CD4-positive, alpha-beta T cell treated with Interleukin-6 at 100 ng/mL for 8 hours (primary cell): ENCODE data around the gene SSC4D.

ENCODE experiments used
- DNase-seq: peaks from one replicate; pipeline ENCODE4 v3.0.0-alpha.2; 2020; ENCODE audit warnings: mixed read lengths, low spot score

The SSC4D gene

GRCh38 chr7:76354516-76354915, 55.0 kb downstream of the SSC4D start:
- DNase-seq = no peak

GRCh38 chr7:76353744-76354143, 55.8 kb downstream of the SSC4D start:
- DNase-seq = no peak

GRCh38 chr7:76352193-76352592, 57.3 kb downstream of the SSC4D start:
- DNase-seq = no peak

DNA sequence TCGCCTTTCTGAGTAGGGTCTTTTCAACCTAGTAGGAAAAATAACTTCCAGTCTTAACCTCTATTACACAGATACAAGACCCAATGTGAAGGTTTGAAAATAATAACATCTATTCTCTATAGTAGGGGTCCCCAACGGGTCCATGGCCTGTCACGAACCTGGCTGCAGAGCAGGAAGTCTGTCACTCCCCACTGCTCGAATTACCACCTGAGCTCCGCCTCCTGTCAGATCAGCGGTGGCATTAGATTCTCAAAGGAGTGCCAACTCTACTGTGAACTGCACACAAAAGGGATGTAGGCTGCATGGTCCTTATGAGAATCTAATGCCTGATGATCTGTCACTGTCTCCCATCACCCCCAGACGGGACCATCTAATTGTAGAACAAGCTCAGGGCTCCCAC, 58.1 kb downstream of the SSC4D start:
- no peak for DNase-seq

- DNase-seq = no peak
Measured at GRCh38 chr7:76349313-76349885, 60.1 kb downstream of the SSC4D start.

DNA sequence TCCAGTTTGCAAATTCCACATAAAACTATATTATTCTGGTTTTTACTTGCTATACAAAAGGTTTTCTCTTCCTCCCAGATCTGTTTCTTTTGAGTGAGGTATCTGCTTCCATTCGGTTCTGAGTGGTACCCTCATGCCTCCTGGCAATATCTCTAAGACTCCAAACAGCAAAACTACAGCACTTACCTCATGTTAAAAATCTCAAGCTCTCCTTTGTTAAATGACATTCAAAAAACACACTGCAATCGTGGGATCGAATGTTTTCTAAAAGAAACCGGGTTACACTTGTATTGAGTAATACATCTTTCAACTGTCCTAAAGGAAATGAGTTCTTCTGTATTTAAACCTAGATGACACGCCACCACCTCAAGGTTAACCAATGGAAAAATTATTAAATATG, 61.8 kb downstream of the SSC4D start:
- no peak for DNase-seq

DNA sequence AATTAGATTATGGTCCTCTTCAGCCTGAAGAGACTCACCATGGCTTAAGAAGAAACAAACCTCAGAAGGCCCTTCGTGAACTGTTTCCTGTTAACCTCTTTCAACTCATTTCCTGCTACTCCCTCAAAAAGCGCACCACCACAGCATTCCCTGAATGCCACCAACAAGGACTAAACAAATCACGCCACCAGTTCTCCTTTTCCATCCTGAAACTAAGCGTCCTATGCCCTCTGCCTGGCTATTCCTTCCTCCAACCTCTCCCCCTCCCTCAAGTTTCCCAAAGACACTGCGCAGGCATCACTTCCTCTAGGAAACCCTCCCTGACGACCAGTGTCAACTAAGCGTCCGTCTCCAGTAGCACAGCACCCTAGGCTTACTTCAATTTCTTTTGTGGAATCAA, 62.7 kb downstream of the SSC4D start:
- DNase-seq = no peak

GRCh38 chr7:76346097-76346496, 63.4 kb downstream of the SSC4D start:
- DNase-seq = no peak

- no peak for DNase-seq
Measured at GRCh38 chr7:76343931-76344321, 65.6 kb downstream of the SSC4D start.

- DNase-seq = no peak
Measured at GRCh38 chr7:76343294-76343930, 66.1 kb downstream of the SSC4D start.

DNA sequence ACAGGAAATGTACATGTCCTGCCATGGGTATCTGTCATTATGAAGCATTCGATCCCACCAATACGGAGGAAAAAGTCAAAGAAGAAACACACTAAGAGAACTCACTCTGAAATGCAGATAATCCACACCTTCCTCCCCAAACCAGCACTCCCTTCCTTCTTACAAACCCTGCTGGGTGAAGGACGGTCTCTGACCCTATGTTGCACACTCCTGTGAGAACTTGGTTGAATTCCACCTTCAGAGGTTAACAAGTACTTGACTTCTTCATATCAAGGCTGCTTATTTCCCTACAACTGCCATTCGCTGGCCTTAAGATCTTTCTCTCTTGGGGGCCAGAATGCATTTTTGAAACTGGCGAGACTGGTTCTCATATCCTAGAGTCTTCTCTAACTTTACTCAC, 67.3 kb downstream of the SSC4D start:
- DNase-seq = no peak

DNA sequence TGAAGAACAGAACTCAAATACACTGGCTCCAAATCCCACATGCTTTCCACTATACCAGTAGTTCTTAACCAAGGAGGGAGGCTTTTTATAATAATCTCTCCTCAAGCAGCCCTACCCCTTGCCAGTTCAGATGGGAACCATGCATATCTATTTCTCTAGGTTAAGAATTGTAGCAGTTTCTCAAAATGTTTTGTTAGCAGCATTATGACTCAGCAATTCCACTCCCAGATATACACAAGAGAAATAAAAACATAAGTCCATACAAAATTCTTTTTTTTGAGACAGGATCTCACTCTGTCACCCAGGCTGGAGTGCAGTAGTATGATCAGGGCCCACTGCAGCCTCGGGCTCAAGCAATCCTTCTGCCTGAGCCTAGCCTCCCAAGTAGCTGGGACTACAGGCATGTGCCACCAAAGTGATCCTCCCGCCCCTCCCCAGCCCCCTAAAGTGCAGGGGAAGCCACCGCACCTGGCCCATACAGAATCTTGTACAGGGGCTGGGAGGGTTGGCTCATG, 68.8 kb downstream of the SSC4D start:
- no peak for DNase-seq
